HepG2 (cell line): ENCODE measurements around the gene JSRP1. TPM values are rescaled to one million over a fixed set of nuclear protein-coding genes. Genes with fewer than 3 reads are reported as not detected.

Experiments
- ETV5 ChIP-seq: IDR thresholded peaks from 2 replicates; pipeline ENCODE4 v1.6.1; 2018; ENCODE audit warnings: missing biosample characterization, missing genetic modification reagents, inconsistent platforms, borderline replicate concordance
- HMGA1 ChIP-seq: sonication (generic); formaldehyde crosslinking; conservative IDR thresholded peaks from 2 replicates; pipeline ENCODE4 v1.4.0; 2020; ENCODE audit warnings: missing genetic modification reagents
- HMGXB4 ChIP-seq, 2 experiments: sonication (generic) in 1 of 2; formaldehyde crosslinking in 1 of 2; IDR thresholded peaks; 2 replicates each; pipeline versions ENCODE4 v1.4.0 to v1.6.1; 2018 to 2020; ENCODE audit warnings: missing genetic modification reagents in 2 of 2, borderline replicate concordance in 1 of 2, low read depth in 1 of 2, mild to moderate bottlenecking in 1 of 2, missing biosample characterization in 1 of 2
- JUND ChIP-seq: sonication (generic); formaldehyde crosslinking; IDR thresholded peaks from 2 replicates; pipeline ENCODE4 v1.8.0; 2022; ENCODE audit warnings: mild to moderate bottlenecking, missing genetic modification reagents
- MEIS2 ChIP-seq: sonication (generic); formaldehyde crosslinking; IDR thresholded peaks from 2 replicates; pipeline ENCODE4 v1.9.0; 2021; ENCODE audit warnings: mild to moderate bottlenecking, missing genetic modification reagents
- REPIN1 ChIP-seq: sonication (generic); formaldehyde crosslinking; IDR thresholded peaks from 2 replicates; pipeline ENCODE4 v1.8.0; 2022; ENCODE audit warnings: missing genetic modification reagents, low read depth, mild to moderate bottlenecking, borderline replicate concordance
- TOPORS ChIP-seq: sonication (generic); formaldehyde crosslinking; IDR thresholded peaks from 2 replicates; pipeline ENCODE4 v1.8.0; 2023; ENCODE audit warnings: mild to moderate bottlenecking, missing genetic modification reagents
- TRAFD1 ChIP-seq: sonication (generic); formaldehyde crosslinking; IDR thresholded peaks from 2 replicates; pipeline ENCODE4 v1.5.1; 2020; ENCODE audit warnings: missing genetic modification reagents, mild to moderate bottlenecking, borderline replicate concordance
- ZBTB38 ChIP-seq: sonication (generic); formaldehyde crosslinking; IDR thresholded peaks from 2 replicates; pipeline ENCODE4 v1.5.1; 2020; ENCODE audit warnings: mild to moderate bottlenecking, missing genetic modification reagents
- ZNF280D ChIP-seq: sonication (generic); formaldehyde crosslinking; IDR thresholded peaks from 2 replicates; pipeline ENCODE4 v1.5.1; 2020; ENCODE audit warnings: mild to moderate bottlenecking, missing genetic modification reagents
- ZNF383 ChIP-seq: sonication (generic); formaldehyde crosslinking; IDR thresholded peaks from 2 replicates; pipeline ENCODE4 v1.4.0; 2020; ENCODE audit warnings: missing genetic modification reagents, mild to moderate bottlenecking, borderline replicate concordance
- ZNF446 ChIP-seq: sonication (generic); formaldehyde crosslinking; IDR thresholded peaks from 2 replicates; pipeline ENCODE4 v1.5.0; 2020; ENCODE audit warnings: mild to moderate bottlenecking, missing genetic modification reagents
- ZNF577 ChIP-seq: sonication (generic); formaldehyde crosslinking; IDR thresholded peaks from 2 replicates; pipeline ENCODE4 v1.4.0; 2020; ENCODE audit warnings: mild to moderate bottlenecking, low read depth, missing genetic modification reagents, borderline replicate concordance
- ZNF782 ChIP-seq: sonication (generic); formaldehyde crosslinking; IDR thresholded peaks from 2 replicates; pipeline ENCODE4 v1.4.0; 2020; ENCODE audit warnings: missing genetic modification reagents, mild to moderate bottlenecking, borderline replicate concordance
- ZNF839 ChIP-seq: sonication (generic); formaldehyde crosslinking; IDR thresholded peaks from 2 replicates; pipeline ENCODE4 v1.4.0; 2020; ENCODE audit warnings: missing genetic modification reagents, mild to moderate bottlenecking, borderline replicate concordance
- polyA plus RNA-seq, 8 experiments: library from polyadenylated mRNA; depleted of rRNA in 3 of 8; stranded (reverse) in 7 of 8; unstranded in 1 of 8; fragments of >200 nt; fragmentation: Illumina TruSeq in 4 of 8; extraction: Trizol in 4 of 8; gene quantifications; 2 replicates each; pipeline versions ENCODE4 v1.2.1 to v1.2.3, GENCODE V29; 2011 to 2016; ENCODE audit warnings: low read depth in 4 of 8, missing spikeins in 1 of 8, mixed read lengths in 1 of 8; ENCODE audit not compliant: insufficient read depth in 1 of 8
- total RNA-seq, 5 experiments: library from RNA; depleted of rRNA; stranded (reverse); fragments of >200 nt; fragmentation: Illumina TruSeq; extraction: Trizol; gene quantifications; 2 replicates each; pipeline ENCODE4 v1.2.3, GENCODE V29; 2016; ENCODE audit warnings: low read depth in 1 of 5
- TF ChIP-seq, protein P1 (sequence below): IDR thresholded peaks from 2 replicates; pipeline ENCODE4 v1.6.1; 2016
- TF ChIP-seq, protein P2 (sequence below): sonication (generic); formaldehyde crosslinking; IDR thresholded peaks from 2 replicates; pipeline ENCODE4 v1.8.0; 2022; ENCODE audit warnings: missing genetic modification reagents, mild to moderate bottlenecking, borderline replicate concordance

Gene JSRP1
- total and polyA plus RNA-seq, 2 of the 13 experiments (the other 11 are each of a cell fraction or from before 2014, with no cell fraction given) = 0.16 to 0.38 TPM

DNA sequence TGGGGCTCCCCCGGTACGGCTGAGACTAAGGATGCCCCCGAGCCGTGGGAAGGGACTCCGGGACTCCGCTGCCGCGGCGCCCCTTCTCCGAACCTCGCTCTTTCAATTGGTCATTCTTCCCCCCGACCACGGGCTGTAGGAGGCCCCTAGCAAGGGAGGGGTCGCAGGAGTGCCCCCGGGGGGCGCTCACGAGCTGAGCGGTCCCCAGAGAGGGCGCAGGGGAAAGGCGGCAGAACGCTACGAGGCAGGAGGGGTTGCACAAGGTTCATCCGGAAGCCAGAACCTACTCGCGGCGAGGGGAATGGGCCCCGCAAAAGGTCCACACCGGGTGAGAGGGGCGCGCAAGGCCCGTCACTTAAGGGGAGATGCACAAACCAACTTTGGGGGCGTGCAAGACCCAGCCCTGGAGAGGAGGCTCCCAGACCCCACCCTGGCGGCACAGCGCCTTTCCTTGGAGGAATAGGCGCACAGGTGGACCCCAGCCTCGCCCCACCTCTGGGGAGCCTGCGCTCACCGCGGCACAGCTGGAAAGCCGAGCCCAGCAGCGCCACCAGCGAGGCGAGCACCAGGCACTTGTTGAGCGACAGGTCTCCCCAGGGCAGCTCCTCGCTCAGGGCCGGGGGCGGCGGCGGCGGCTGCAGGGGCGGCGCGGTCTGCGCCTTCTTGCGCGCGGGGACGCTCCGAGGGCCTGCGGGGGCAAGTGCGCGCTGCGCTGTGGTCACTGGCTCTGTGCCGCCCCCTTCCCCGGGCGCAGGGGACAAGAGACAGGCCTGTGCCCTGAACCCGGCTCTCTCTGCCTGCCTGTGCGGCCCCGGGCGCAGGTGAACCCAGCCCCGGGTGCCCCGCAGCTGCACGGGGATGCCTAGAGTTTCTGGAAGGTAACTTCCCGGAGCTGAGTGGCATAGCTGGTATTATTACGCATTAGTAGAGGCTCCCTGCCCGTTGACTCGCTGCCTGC, 2.8 kb downstream of the JSRP1 start (continued):
- TF ChIP-seq ZNF577 (CRISPR knock-in tag) (no peak), HMGA1 (CRISPR knock-in tag) (no peak), ZNF446 (CRISPR knock-in tag) (no peak), ZNF839 (no peak), ETV5 (peak; percentile 64), HMGXB4 (CRISPR knock-in tag; IDR thresholded peaks at IDR 0.05; ENCODE audit: borderline replicate concordance in 1 of 2, low read depth in 1 of 2) (peak; percentile 62 to 66; a peak in 3 of 4 replicates), JUND (CRISPR knock-in tag) (no peak), TRAFD1 (CRISPR knock-in tag) (no peak), REPIN1 (CRISPR knock-in tag) (no peak), ZNF782 (CRISPR knock-in tag) (no peak), TOPORS (CRISPR knock-in tag) (no peak), ZNF280D (CRISPR knock-in tag) (no peak), ZBTB38 (CRISPR knock-in tag) (peak; percentile 77), ZNF383 (CRISPR knock-in tag) (no peak), MEIS2 (no peak)
- TF ChIP-seq, protein P1, sequence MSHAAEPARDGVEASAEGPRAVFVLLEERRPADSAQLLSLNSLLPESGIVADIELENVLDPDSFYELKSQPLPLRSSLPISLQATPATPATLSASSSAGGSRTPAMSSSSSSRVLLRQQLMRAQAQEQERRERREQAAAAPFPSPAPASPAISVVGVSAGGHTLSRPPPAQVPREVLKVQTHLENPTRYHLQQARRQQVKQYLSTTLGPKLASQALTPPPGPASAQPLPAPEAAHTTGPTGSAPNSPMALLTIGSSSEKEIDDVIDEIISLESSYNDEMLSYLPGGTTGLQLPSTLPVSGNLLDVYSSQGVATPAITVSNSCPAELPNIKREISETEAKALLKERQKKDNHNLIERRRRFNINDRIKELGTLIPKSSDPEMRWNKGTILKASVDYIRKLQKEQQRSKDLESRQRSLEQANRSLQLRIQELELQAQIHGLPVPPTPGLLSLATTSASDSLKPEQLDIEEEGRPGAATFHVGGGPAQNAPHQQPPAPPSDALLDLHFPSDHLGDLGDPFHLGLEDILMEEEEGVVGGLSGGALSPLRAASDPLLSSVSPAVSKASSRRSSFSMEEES (CRISPR knock-in tag) = no peak
- TF ChIP-seq, protein P2, sequence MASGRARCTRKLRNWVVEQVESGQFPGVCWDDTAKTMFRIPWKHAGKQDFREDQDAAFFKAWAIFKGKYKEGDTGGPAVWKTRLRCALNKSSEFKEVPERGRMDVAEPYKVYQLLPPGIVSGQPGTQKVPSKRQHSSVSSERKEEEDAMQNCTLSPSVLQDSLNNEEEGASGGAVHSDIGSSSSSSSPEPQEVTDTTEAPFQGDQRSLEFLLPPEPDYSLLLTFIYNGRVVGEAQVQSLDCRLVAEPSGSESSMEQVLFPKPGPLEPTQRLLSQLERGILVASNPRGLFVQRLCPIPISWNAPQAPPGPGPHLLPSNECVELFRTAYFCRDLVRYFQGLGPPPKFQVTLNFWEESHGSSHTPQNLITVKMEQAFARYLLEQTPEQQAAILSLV (CRISPR knock-in tag) = no peak
